ENCODE results near the gene DAB2IP.

DNA sequence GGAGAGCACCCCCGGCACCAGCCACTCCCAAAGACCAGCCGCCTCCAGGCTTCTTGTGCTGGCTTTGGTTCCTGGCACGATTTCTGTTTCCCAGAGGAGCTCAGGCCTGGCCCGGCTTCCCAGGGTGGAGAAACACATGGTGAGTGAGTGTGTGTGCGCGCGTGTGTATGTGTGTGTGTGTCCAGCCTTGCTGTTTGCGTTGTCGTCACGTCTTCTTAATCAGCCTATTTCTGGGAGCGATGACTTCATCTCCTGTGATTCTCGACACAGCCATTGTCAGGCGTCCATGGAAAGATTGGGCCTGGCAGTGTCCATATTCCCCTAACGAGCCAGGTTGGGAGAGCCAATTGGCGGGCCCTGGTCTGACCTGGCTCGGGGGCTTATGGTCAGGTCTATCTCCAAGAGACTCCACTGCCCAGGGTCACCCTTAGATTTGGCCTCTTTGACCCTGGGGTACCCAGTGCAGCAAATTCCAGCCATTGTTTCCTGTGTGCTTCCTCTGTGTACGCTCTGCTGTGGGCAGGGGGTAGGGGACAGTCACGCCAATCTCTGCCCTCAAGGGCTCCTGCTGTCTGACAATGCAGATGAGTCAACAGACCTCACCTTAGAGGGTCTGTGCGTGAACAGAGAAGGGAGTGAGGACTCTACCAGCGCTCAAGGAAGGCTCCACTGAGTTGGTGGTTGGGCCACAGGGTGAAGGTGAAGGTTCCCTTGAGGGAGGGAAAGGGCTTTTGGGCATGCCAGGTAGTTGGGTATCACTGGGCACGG lies 73.8 kb downstream of the DAB2IP start:
- TF ChIP-seq HNF4G (IDR thresholded peaks at IDR 0.05), result no peak
- TF ChIP-seq, protein P1, sequence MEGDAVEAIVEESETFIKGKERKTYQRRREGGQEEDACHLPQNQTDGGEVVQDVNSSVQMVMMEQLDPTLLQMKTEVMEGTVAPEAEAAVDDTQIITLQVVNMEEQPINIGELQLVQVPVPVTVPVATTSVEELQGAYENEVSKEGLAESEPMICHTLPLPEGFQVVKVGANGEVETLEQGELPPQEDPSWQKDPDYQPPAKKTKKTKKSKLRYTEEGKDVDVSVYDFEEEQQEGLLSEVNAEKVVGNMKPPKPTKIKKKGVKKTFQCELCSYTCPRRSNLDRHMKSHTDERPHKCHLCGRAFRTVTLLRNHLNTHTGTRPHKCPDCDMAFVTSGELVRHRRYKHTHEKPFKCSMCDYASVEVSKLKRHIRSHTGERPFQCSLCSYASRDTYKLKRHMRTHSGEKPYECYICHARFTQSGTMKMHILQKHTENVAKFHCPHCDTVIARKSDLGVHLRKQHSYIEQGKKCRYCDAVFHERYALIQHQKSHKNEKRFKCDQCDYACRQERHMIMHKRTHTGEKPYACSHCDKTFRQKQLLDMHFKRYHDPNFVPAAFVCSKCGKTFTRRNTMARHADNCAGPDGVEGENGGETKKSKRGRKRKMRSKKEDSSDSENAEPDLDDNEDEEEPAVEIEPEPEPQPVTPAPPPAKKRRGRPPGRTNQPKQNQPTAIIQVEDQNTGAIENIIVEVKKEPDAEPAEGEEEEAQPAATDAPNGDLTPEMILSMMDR (IDR thresholded peaks at IDR 0.05; ENCODE audit: low read depth, low read length, missing input control), result no peak
- TF ChIP-seq, protein P2, sequence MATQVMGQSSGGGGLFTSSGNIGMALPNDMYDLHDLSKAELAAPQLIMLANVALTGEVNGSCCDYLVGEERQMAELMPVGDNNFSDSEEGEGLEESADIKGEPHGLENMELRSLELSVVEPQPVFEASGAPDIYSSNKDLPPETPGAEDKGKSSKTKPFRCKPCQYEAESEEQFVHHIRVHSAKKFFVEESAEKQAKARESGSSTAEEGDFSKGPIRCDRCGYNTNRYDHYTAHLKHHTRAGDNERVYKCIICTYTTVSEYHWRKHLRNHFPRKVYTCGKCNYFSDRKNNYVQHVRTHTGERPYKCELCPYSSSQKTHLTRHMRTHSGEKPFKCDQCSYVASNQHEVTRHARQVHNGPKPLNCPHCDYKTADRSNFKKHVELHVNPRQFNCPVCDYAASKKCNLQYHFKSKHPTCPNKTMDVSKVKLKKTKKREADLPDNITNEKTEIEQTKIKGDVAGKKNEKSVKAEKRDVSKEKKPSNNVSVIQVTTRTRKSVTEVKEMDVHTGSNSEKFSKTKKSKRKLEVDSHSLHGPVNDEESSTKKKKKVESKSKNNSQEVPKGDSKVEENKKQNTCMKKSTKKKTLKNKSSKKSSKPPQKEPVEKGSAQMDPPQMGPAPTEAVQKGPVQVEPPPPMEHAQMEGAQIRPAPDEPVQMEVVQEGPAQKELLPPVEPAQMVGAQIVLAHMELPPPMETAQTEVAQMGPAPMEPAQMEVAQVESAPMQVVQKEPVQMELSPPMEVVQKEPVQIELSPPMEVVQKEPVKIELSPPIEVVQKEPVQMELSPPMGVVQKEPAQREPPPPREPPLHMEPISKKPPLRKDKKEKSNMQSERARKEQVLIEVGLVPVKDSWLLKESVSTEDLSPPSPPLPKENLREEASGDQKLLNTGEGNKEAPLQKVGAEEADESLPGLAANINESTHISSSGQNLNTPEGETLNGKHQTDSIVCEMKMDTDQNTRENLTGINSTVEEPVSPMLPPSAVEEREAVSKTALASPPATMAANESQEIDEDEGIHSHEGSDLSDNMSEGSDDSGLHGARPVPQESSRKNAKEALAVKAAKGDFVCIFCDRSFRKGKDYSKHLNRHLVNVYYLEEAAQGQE (IDR thresholded peaks at IDR 0.05), result no peak
- TF ChIP-seq YY1 (IDR thresholded peaks at IDR 0.05), result no peak
- TF ChIP-seq EGR1 (IDR thresholded peaks at IDR 0.05; ENCODE audit: low read depth in 2 of 2), result no peak
- no peak for TF ChIP-seq GABPA (IDR thresholded peaks at IDR 0.05 in 1 of 2, conservative IDR thresholded peaks at IDR 0.05 in 1 of 2)
- TF ChIP-seq TAF1 (conservative IDR thresholded peaks at IDR 0.05), result no peak

Measured in liver (tissue), 3 donors.